HL-60 (cell line): ENCODE data around the gene TECR.
A peak's percentile ranks its signal among the peaks of the same experiment; 100 is the strongest.

Source experiments
- DNase-seq, 2 experiments: peaks; one replicate each; pipeline ENCODE4 v3.0.0-alpha.2; 2010 to 2020; ENCODE audit warnings: low read depth in 1 of 2, low spot score in 1 of 2
- H3K27ac ChIP-seq: fragments of 250-450 bp; sonication (Bioruptor Pico); replicated peaks from 2 replicates; pipeline ENCODE4 v1.5.1; 2020; ENCODE audit warnings: mild to moderate bottlenecking, moderate library complexity
- H3K27me3 ChIP-seq: fragments of 250-450 bp; sonication (Bioruptor Pico); 2 replicates; pipeline ENCODE4 v1.5.1; 2021; ENCODE audit warnings: mild to moderate bottlenecking, moderate library complexity; ENCODE audit not compliant: insufficient read depth, poor library complexity, severe bottlenecking
- H3K4me3 ChIP-seq: replicated peaks from 2 replicates; pipeline ENCODE4 v1.5.1; 2011; ENCODE audit warnings: mild to moderate bottlenecking, control low read depth, low read length; ENCODE audit not compliant: insufficient read depth
- CTCF ChIP-seq: IDR thresholded peaks from one replicate; pipeline ENCODE4 v1.5.1; 2011; ENCODE audit warnings: low read length, control low read depth, inconsistent platforms; ENCODE audit not compliant: insufficient read depth
- GABPA ChIP-seq: IDR thresholded peaks from 2 replicates; pipeline ENCODE4 v1.6.1; 2012; ENCODE audit warnings: low read depth
- POLR2AphosphoS5 ChIP-seq: IDR thresholded peaks from 2 replicates; pipeline ENCODE4 v1.6.1; 2012; ENCODE audit warnings: low read depth
- REST ChIP-seq: IDR thresholded peaks from 2 replicates; pipeline ENCODE4 v1.6.1; 2012; ENCODE audit warnings: low read depth; ENCODE audit not compliant: insufficient replicate concordance
- SPI1 ChIP-seq: IDR thresholded peaks from 2 replicates; pipeline ENCODE4 v1.6.1; 2012; ENCODE audit warnings: low read depth, mild to moderate bottlenecking, borderline replicate concordance

TECR gene

GRCh38 chr19:14525729-14526128 is 3.7 kb upstream of the TECR start:
- no peak for TF ChIP-seq POLR2AphosphoS5
- TF ChIP-seq REST: no peak
- no peak for TF ChIP-seq CTCF
- TF ChIP-seq SPI1: no peak
- TF ChIP-seq GABPA: no peak
- no peaks in the 10 kb centered on the region for H3K27me3 ChIP-seq
- DNase-seq: no peak
- H3K4me3 ChIP-seq: no peak overlapping the region
- no peak overlapping the region for H3K27ac ChIP-seq

GRCh38 chr19:14526423-14526822 is 3.0 kb upstream of the TECR start:
- Histone ChIP-seq H3K27ac (no peak overlapping the region), H3K4me3 (no peak overlapping the region), H3K27me3 (no peaks in the 10 kb centered on the region)
- TF ChIP-seq REST (no peak), POLR2AphosphoS5 (no peak), SPI1 (no peak), CTCF (no peak), GABPA (no peak)
- no peak for DNase-seq

GRCh38 chr19:14528419-14529253 is 758 bp upstream of the TECR start:
- DNase-seq: peak in 1 of 2 experiments; percentile 62
- peak overlapping the region; percentile 78 for H3K27ac ChIP-seq
- H3K4me3 ChIP-seq: peak overlapping the region; percentile 63
- TF ChIP-seq SPI1 (no peak), CTCF (no peak), REST (no peak), POLR2AphosphoS5 (no peak), GABPA (no peak)
- no peaks in the 10 kb centered on the region for H3K27me3 ChIP-seq
